Stimulated activated naive B cell treated with anti-CD40 and anti-IgM and Interleukin-4, amounts not matched to agents 10 μg/mL and 1 μg/mL and 100 μg/mL, for 72 hours (primary cell): ENCODE results near the gene HEMK1.

Source experiments
- ATAC-seq, 2 donors: fragments of 150-1000 bp; cut with Tn5 transposase; replicated peaks; 2 replicates each; pipeline ENCODE4 v1.10.0; 2021; ENCODE audit warnings: moderate library complexity in 1 of 2
- DNase-seq: peaks from one replicate; pipeline ENCODE4 v3.0.0; 2021
- H3K27ac Mint-ChIP-seq: one replicate; pipeline ENCODE4 v1.8.0; 2022; ENCODE audit warnings: mild to moderate bottlenecking, mixed read lengths
- H3K27me3 Mint-ChIP-seq, 2 donors: one replicate each; pipeline ENCODE4 v1.8.0; 2022; ENCODE audit warnings: mixed read lengths in 2 of 2
- H3K36me3 Mint-ChIP-seq, 2 donors: one replicate each; pipeline ENCODE4 v1.8.0; 2022; ENCODE audit warnings: mixed read lengths in 2 of 2, mild to moderate bottlenecking in 1 of 2
- H3K4me1 Mint-ChIP-seq, 2 donors: one replicate each; pipeline ENCODE4 v1.8.0; 2022; ENCODE audit warnings: mixed read lengths in 2 of 2, mild to moderate bottlenecking in 1 of 2
- H3K4me3 Mint-ChIP-seq, 2 donors: one replicate each; pipeline ENCODE4 v1.8.0; 2022; ENCODE audit warnings: mild to moderate bottlenecking in 2 of 2, mixed read lengths in 2 of 2, moderate library complexity in 1 of 2
- H3K9me3 Mint-ChIP-seq, 2 donors: one replicate each; pipeline ENCODE4 v1.8.0; 2022; ENCODE audit warnings: mixed read lengths in 2 of 2, mild to moderate bottlenecking in 1 of 2

HEMK1 gene

DNA sequence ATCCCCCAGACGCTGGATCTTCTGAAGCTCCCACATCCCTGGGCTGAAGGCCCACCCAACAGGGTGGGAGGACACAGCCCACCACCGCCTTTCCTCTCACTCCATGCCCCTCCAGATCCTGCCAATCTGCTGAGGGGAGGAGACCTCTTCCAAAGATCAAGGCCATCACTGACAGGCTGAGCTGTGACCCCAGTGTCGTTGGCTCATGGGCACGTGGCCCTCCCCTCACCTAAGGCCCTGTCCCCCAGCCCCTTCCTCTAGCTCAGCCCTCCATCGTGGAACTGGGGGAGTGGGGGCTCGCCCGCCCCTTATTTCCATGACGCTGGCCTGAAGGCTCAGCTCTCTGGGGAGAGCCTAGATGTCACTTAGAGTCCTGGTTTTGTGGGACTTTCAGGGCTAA, 12.2 kb upstream of the HEMK1 start:
- Mint-ChIP-seq H3K9me3 (no peaks in the 10 kb centered on the region), H3K4me3 (no peak overlapping the region), H3K36me3 (peaks cover 3 to 8% of the 10 kb centered on the region in 2 donors), H3K27me3 (peaks cover 17 to 25% of the 10 kb centered on the region in 2 donors), H3K27ac (no peak overlapping the region), H3K4me1 (peaks cover 2 to 4% of the 10 kb centered on the region in 2 donors)
- ATAC-seq = no peak
- DNase-seq = no peak

- peaks cover under 1 to 4% of the 10 kb centered on the region in 2 donors for H3K4me1 Mint-ChIP-seq
- H3K36me3 Mint-ChIP-seq = peaks cover 3 to 8% of the 10 kb centered on the region in 2 donors
- no peak for DNase-seq
- no peak overlapping the region for H3K4me3 Mint-ChIP-seq
- H3K27ac Mint-ChIP-seq = no peak overlapping the region
- no peaks in the 10 kb centered on the region for H3K9me3 Mint-ChIP-seq
- ATAC-seq = no peak
- peaks cover 17 to 25% of the 10 kb centered on the region in 2 donors for H3K27me3 Mint-ChIP-seq
These were observed 11.4 kb upstream of the HEMK1 start for GRCh38 chr3:50557915-50558314.

- peaks cover 8 to 13% of the 10 kb centered on the region in 2 donors for H3K36me3 Mint-ChIP-seq
- H3K27ac Mint-ChIP-seq = no peak overlapping the region
- H3K4me3 Mint-ChIP-seq = no peak overlapping the region
- DNase-seq (no peak), ATAC-seq (no peak)
- no peaks in the 10 kb centered on the region for H3K9me3 Mint-ChIP-seq
- peaks cover 14 to 18% of the 10 kb centered on the region in 2 donors for H3K27me3 Mint-ChIP-seq
- H3K4me1 Mint-ChIP-seq = peaks cover 0 to 10% of the 10 kb centered on the region in 2 donors
These were observed 9.6 kb upstream of the HEMK1 start for GRCh38 chr3:50559702-50560101.

GRCh38 chr3:50562861-50563260, 6.5 kb upstream of the HEMK1 start:
- no peaks in the 10 kb centered on the region for H3K9me3 Mint-ChIP-seq
- H3K27me3 Mint-ChIP-seq = no peaks in the 10 kb centered on the region
- peaks cover 10 to 26% of the 10 kb centered on the region in 2 donors for H3K4me1 Mint-ChIP-seq
- peaks cover 10 to 21% of the 10 kb centered on the region in 2 donors for H3K36me3 Mint-ChIP-seq
- no peak for DNase-seq
- H3K27ac Mint-ChIP-seq = no peak overlapping the region
- no peak for ATAC-seq
- H3K4me3 Mint-ChIP-seq = no peak overlapping the region

DNA sequence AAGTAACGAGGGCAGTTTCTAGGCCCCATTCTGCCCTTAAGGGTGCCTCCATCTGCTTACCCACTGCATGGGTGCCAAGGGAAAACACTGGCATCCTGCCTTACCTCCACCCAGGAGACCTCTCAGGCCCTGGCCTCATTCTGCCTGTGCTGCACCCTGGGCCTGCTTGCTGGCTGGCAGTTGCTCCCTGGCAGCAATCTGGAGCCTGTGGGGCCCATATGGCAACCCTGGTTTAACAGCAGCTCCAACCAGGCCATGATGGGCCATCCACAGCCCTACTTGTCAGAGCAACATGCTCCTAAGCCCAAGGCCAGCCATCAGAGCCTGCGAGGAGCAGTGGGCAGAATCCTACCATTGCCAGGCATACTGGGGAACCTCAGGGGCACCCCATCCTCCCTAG, 5.5 kb upstream of the HEMK1 start:
- no peak for ATAC-seq
- H3K9me3 Mint-ChIP-seq = no peaks in the 10 kb centered on the region
- H3K36me3 Mint-ChIP-seq = peaks cover 10 to 20% of the 10 kb centered on the region in 2 donors
- H3K4me1 Mint-ChIP-seq = peaks cover 12 to 30% of the 10 kb centered on the region in 2 donors
- H3K27ac Mint-ChIP-seq = peak overlapping the region; percentile 0
- no peak for DNase-seq
- H3K4me3 Mint-ChIP-seq = no peak overlapping the region
- H3K27me3 Mint-ChIP-seq = no peaks in the 10 kb centered on the region

DNA sequence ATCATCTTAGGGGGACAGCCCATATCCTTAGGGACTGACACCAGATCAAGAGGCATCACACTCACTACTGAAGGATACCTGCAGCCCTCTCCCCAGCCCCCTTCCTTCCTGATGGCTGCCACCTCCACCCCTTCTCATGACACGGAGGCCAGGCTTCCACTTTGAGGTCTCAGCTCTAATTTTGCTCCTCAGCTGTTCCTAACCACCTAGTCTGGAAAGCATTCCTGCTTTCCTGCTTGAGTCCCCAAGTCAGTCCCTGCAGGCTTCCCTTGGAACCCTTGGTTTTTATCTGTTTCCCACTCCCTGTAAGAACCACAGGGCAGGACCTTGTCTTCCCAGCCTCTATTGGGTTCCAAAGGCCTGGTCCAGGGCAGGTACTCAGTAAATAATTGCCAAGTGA, 5.0 kb upstream of the HEMK1 start:
- DNase-seq (no peak), ATAC-seq (no peak)
- Mint-ChIP-seq H3K27ac (no peak overlapping the region), H3K4me3 (no peak overlapping the region), H3K9me3 (no peaks in the 10 kb centered on the region), H3K4me1 (peaks cover 12 to 30% of the 10 kb centered on the region in 2 donors), H3K36me3 (peaks cover 8 to 18% of the 10 kb centered on the region in 2 donors), H3K27me3 (no peaks in the 10 kb centered on the region)

DNA sequence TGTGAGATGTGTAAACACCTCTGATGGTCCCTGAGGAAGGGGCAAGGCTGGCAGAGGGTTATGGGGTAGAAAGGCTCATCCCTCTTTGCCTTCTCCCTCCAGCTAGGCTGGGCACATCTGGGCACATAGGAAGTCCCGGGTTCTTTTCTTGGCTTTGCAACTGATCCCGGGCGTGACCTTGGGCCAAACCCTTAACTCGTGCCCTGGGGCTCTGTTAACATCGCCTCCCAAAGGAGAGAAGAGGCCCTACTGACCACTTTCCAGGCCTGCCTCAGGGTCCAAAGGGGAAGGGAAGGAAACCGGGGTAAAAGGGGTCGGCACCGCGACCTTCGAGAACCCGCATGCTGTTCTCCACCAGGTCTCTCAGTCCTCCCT, 2.3 kb upstream of the HEMK1 start:
- no peaks in the 10 kb centered on the region for H3K27me3 Mint-ChIP-seq
- H3K4me1 Mint-ChIP-seq = peaks cover 29 to 47% of the 10 kb centered on the region in 2 donors
- H3K4me3 Mint-ChIP-seq = peak overlapping the region; percentile 79 to 88
- H3K36me3 Mint-ChIP-seq = peaks cover 19 to 20% of the 10 kb centered on the region in 2 donors
- DNase-seq (no peak), ATAC-seq (no peak)
- peak overlapping the region; percentile 86 for H3K27ac Mint-ChIP-seq
- no peaks in the 10 kb centered on the region for H3K9me3 Mint-ChIP-seq

GRCh38 chr3:50567386-50568167, 1.7 kb upstream of the HEMK1 start, which contains the start of gene C3orf18:
Gene C3orf18 (minus strand): TSS chr3:50567747. CDS start chr3:50565699, 2,048 bp downstream.
- H3K27ac Mint-ChIP-seq = peak within 1 kb of the TSS; percentile 98
- H3K36me3 Mint-ChIP-seq = peaks cover 19 to 21% of the 10 kb centered on the region in 2 donors
- no peaks in the 10 kb centered on the region for H3K9me3 Mint-ChIP-seq
- no peaks in the 10 kb centered on the region for H3K27me3 Mint-ChIP-seq
- peak within 1 kb of the TSS; percentile 88 to 97 for H3K4me3 Mint-ChIP-seq
- H3K4me1 Mint-ChIP-seq = peaks cover 34 to 53% of the 10 kb centered on the region in 2 donors
- ATAC-seq (peak; percentile 83), DNase-seq (peak; percentile 95)

- H3K4me3 Mint-ChIP-seq = peak overlapping the region; percentile 88 to 97
- H3K36me3 Mint-ChIP-seq = peaks cover 15 to 39% of the 10 kb centered on the region in 2 donors
- no peaks in the 10 kb centered on the region for H3K9me3 Mint-ChIP-seq
- H3K27ac Mint-ChIP-seq = peak overlapping the region; percentile 62
- DNase-seq (no peak), ATAC-seq (no peak)
- H3K4me1 Mint-ChIP-seq = peaks cover 50 to 74% of the 10 kb centered on the region in 2 donors
- no peaks in the 10 kb centered on the region for H3K27me3 Mint-ChIP-seq
These were observed 1.4 kb downstream of the HEMK1 start for GRCh38 chr3:50570508-50571279.

- Mint-ChIP-seq H3K27ac (peak overlapping the region; percentile 62), H3K9me3 (no peaks in the 10 kb centered on the region), H3K4me1 (peaks cover 48 to 73% of the 10 kb centered on the region in 2 donors), H3K4me3 (peak overlapping the region in 1 of 2 donors; percentile 88), H3K27me3 (no peaks in the 10 kb centered on the region), H3K36me3 (peaks cover 21 to 46% of the 10 kb centered on the region in 2 donors)
- ATAC-seq (no peak), DNase-seq (no peak)
These were observed 2.2 kb downstream of the HEMK1 start for GRCh38 chr3:50571486-50571885.

DNA sequence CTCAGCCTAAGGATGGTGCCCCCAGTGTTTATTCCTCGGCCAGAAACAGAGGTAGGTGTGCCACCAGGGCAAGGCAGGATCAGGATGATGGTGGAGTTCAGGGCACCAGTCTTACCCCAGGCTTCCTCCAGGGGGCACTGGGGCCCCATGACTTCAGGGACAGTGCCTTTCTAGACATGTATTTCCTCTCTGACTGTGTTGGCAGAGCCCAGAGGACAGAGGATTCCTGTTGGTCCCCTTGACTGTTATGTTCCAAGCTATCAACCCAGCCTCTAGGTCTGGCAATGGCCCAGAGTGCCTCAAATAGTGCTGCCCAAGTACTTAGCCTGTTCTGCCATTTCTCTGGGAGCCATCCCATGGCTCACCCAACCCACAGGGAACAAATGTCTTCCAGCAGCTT, 2.8 kb downstream of the HEMK1 start:
- ATAC-seq (peak; percentile 28), DNase-seq (peak; percentile 74)
- peaks cover 44 to 66% of the 10 kb centered on the region in 2 donors for H3K4me1 Mint-ChIP-seq

GRCh38 chr3:50572801-50573371, 3.6 kb downstream of the HEMK1 start:
- DNase-seq = no peak
- Mint-ChIP-seq H3K4me3 (peak overlapping the region; percentile 29 to 51), H3K36me3 (peaks cover 26 to 53% of the 10 kb centered on the region in 2 donors), H3K27me3 (no peaks in the 10 kb centered on the region), H3K27ac (peak overlapping the region; percentile 92), H3K4me1 (peaks cover 42 to 59% of the 10 kb centered on the region in 2 donors), H3K9me3 (no peaks in the 10 kb centered on the region)
- no peak for ATAC-seq

More for the DNA sequence above, 2.8 kb downstream of the HEMK1 start:
- H3K27me3 Mint-ChIP-seq = no peaks in the 10 kb centered on the region
- no peaks in the 10 kb centered on the region for H3K9me3 Mint-ChIP-seq
- peak overlapping the region; percentile 25 to 51 for H3K4me3 Mint-ChIP-seq
- peaks cover 22 to 46% of the 10 kb centered on the region in 2 donors for H3K36me3 Mint-ChIP-seq
- H3K27ac Mint-ChIP-seq = peak overlapping the region; percentile 92

DNA sequence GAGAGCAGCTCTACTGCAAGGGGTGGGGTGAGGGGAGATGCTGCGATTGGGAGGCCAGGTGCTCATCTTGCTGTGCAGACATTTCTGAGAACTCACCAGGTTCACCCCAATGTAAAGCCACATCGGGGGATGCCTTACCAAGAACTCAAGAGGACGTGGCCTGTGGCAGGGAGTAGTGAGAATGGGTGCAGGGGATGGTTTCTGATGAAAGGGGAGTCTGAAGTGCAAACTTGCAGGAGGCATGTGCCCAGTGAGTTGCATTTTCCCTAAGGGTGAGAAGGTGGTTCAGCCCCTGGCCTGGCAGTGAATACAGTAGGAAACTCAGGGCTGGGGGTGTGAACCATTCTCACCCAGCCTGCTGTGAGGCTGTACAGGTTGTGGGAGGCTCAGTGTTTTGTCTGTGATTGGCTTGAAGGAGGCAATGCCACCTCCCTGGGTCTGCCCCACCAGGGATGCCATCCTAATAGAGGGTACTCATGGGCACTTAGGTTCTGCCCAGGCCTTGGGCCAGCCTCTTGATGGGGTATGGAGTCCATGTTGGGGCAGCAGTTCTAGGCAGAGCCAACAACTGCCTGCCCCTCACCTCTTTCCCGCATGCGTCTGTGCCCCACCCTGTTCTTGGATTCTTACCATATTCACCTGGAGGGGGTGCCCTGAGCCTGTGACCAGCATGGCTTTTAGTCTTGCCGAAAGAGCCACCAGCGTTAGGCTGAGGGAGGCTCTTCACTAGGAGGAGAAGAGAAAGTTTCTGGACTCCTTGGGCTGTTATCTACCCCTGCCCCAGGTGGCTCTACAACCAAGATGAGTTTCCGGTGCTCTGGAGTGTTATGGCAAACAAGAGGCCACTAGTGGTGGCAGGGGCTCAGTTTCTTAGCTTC, 4.5 kb downstream of the HEMK1 start:
- Mint-ChIP-seq H3K27ac (peak overlapping the region; percentile 92), H3K27me3 (no peaks in the 10 kb centered on the region), H3K9me3 (no peaks in the 10 kb centered on the region), H3K4me3 (peak overlapping the region; percentile 29 to 31), H3K4me1 (peaks cover 40 to 55% of the 10 kb centered on the region in 2 donors), H3K36me3 (peaks cover 26 to 60% of the 10 kb centered on the region in 2 donors)
- ATAC-seq (peak; percentile 16 to 49), DNase-seq (peak; percentile 48)
